HCEC 1CT (cell line): ENCODE results near the gene METTL2B.

ENCODE experiments used
- DNase-seq: peaks from one replicate; pipeline ENCODE4 v3.0.0-alpha.2; 2017

Gene METTL2B

GRCh38 chr7:128476402-128477335 is at the start of gene METTL2B:
TSS of gene METTL2B (plus strand) at chr7:128476748. CDS start at chr7:128476766, 18 bp downstream.
- DNase-seq, result peak; percentile 88

GRCh38 chr7:128427289-128427891 is 49.2 kb upstream of the METTL2B start:
- DNase-seq, result peak; percentile 50

GRCh38 chr7:128430207-128430606 is 46.3 kb upstream of the METTL2B start:
- DNase-seq, result no peak

GRCh38 chr7:128431221-128431620 is 45.3 kb upstream of the METTL2B start:
- no peak for DNase-seq

GRCh38 chr7:128431754-128432153 is 44.8 kb upstream of the METTL2B start:
- DNase-seq, result no peak

GRCh38 chr7:128434413-128435326 is 41.9 kb upstream of the METTL2B start:
- DNase-seq, result no peak

GRCh38 chr7:128435327-128435686 is 41.2 kb upstream of the METTL2B start:
- DNase-seq, result no peak

- DNase-seq, result no peak
These were observed 38.9 kb upstream of the METTL2B start for GRCh38 chr7:128437426-128438332.

- DNase-seq, result no peak
These were observed 34.2 kb upstream of the METTL2B start for GRCh38 chr7:128442356-128442755.

GRCh38 chr7:128443831-128444600 is 32.5 kb upstream of the METTL2B start:
- no peak for DNase-seq

- DNase-seq, result no peak
These were observed 30.2 kb upstream of the METTL2B start for GRCh38 chr7:128446306-128446705.

GRCh38 chr7:128447941-128448564 is 28.5 kb upstream of the METTL2B start:
- DNase-seq, result no peak

- DNase-seq, result no peak
These were observed 27.7 kb upstream of the METTL2B start for GRCh38 chr7:128448751-128449302.

GRCh38 chr7:128450409-128450808 is 26.1 kb upstream of the METTL2B start:
- DNase-seq, result no peak

- DNase-seq, result no peak
These were observed 25.6 kb upstream of the METTL2B start for GRCh38 chr7:128450913-128451312.

GRCh38 chr7:128452552-128452951 is 24.0 kb upstream of the METTL2B start:
- DNase-seq, result no peak

GRCh38 chr7:128453836-128454804 is 22.4 kb upstream of the METTL2B start:
- no peak for DNase-seq

GRCh38 chr7:128454808-128455542 is 21.6 kb upstream of the METTL2B start:
- DNase-seq, result no peak
